H1 (cell line): ENCODE results near the gene AOPEP. TPM values are rescaled to one million over a fixed set of nuclear protein-coding genes. Genes with fewer than 3 reads are reported as not detected.

Source experiments
- CBX8 ChIP-seq: fragments of 300-800, 300-1000 bp; sonication (generic); IDR thresholded peaks from 2 replicates; pipeline ENCODE4 v1.7.1; 2016; ENCODE audit warnings: low read depth, low read length, borderline replicate concordance
- KDM4A ChIP-seq: IDR thresholded peaks from one replicate; pipeline ENCODE4 v1.7.1; 2012; ENCODE audit warnings: low read depth, mild to moderate bottlenecking, moderate library complexity, low read length, inconsistent platforms; ENCODE audit not compliant: severe bottlenecking
- TAF7 ChIP-seq: optimal IDR thresholded peaks from 2 replicates; pipeline ENCODE3; 2011; ENCODE audit warnings: low read depth, mild to moderate bottlenecking, inconsistent platforms, low read length, moderate library complexity, borderline replicate concordance
- polyA plus RNA-seq, 7 experiments: library from polyadenylated mRNA; depleted of rRNA in 3 of 7; stranded (reverse) in 5 of 7; unstranded in 2 of 7; fragments of >200 nt in 5 of 7; fragments of 200-250 nt in 2 of 7; gene quantifications; 1 replicate in 5 of 7; 2 replicates in 1 of 7; 4 replicates in 1 of 7; pipeline versions ENCODE4 v1.2.1 to v1.2.3, GENCODE V29; 2011 to 2013; ENCODE audit warnings: missing spikeins in 2 of 7, mixed read lengths in 2 of 7
- total RNA-seq: library from RNA; stranded (reverse); fragmentation: NEBNext Ultra II Directional; extraction: Animal tissue kit (Norgen Biotek cat#: 25700); gene quantifications from 2 replicates; pipeline ENCODE4 v1.2.1, GENCODE V29; 2021

AOPEP gene
- total and polyA plus RNA-seq, 2 of the 8 experiments (the other 6 are each of a cell fraction or from before 2014, with no cell fraction given): 6.1 to 14.3 TPM

DNA sequence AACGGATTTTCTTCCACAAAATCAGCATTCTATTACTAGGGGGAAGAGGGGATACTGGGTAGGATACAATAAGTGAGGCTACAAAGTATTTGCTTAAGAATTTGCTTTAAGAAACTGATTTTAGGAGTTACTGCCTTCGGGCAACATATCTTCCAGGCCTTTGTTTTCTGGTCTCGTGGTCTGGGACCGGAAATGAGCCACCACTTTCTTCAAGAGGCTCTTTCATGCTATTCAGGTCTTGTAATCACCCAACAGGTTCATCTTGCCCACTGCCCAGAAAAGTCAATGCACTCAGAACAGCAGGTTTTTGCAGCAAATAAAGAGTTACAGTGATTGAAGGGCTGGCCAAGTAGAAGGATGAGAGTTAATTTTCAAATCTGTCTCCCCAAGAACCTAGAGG, 6.6 kb upstream of the AOPEP start (continued):
- no peak for TF ChIP-seq CBX8
- TF ChIP-seq TAF7: no peak
- no peak for TF ChIP-seq KDM4A
